ENCODE measurements around the gene ADGRL3.
A peak's percentile ranks its signal among the peaks of the same experiment; 100 is the strongest.

ADGRL3 gene

DNA sequence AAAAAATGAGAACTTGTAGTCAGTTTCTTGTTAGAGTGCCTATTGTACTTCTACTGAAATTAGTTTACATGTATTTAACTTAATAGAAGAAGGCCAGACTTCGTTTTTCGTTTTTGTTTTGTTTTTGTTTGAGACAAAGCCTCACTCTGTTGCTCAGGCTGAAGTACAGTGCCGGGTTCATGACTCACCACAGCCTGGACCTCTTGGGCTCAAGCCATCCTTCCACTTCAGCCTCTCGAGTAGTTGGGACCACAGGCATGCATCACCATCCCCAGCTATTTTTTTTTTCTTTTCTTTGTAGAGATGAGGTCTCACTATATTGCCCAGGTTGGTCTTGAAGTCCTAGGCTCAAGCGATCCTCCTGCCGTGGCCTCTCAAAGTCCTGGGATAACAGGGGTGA is 793.9 kb downstream of the ADGRL3 start:
- no peak for DNase-seq (ENCODE audit: low read depth, low spot score)

DNA sequence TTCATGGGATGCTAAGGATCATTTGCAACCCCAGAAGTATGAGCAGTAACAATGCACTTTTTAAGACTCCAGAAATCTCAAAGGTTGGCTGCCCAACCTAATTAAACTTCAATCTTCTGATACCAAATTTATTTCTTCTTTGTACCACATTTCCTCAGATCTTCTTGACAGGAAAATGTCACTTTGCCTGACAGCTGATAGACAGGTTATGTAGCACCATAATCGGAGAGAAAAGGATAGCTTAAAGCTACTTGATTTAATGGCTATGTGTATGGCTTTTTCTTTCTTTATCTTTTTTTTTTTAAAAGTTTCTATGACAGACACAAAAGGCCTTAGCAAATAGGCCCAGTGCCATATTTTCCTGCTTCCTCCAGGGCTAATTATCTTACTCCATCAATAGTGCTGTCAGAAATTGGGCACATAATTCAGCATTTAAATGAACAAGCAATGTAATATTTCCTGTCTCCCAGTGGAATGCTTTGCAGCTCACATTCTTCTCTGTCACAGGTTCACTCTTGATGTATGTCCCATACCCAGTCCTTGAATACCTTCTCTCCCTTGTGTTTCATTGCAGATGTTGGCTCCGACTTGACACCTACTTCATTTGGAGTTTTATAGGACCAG is 795.7 kb downstream of the ADGRL3 start:
- no peak for DNase-seq (ENCODE audit: low read depth, low spot score)

DNA sequence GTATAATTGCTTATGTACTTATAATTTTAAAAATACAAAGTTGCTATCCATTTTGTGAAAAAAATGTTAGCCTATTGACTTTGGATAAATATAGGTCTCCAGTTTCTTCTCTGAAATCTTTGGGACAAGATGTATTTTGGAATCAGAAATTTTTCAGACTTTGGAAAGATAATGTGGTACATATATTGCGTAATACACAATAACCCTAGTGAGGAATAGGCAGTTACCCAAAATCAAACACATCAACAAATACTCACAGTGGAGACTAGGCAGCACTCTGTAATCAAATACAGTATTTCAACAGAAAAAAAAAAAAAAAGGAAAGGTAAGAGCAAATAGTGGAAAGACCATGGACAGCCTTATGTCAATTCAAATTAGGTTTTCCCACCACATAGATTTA is 796.8 kb downstream of the ADGRL3 start:
- DNase-seq (ENCODE audit: low read depth, low spot score) = no peak

DNA sequence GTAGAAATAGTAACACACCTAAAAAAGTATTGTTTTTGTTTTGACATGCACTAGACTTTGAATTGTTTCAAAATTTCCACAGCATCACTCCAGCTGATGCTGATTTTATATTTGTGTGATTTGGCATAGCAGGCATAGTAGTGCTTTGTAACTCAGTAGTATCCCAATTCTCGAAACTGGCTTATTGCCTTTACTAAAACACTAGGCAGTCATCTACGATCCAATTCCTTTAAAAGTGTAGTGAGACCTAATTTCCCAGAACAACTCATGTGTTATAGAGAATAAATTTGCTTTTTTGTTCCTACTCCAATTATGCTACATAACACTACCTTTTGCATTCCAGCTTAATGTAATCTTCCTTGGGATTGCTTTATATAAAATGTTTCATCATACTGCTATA is 797.7 kb downstream of the ADGRL3 start:
- DNase-seq (ENCODE audit: low read depth, low spot score) = no peak

DNA sequence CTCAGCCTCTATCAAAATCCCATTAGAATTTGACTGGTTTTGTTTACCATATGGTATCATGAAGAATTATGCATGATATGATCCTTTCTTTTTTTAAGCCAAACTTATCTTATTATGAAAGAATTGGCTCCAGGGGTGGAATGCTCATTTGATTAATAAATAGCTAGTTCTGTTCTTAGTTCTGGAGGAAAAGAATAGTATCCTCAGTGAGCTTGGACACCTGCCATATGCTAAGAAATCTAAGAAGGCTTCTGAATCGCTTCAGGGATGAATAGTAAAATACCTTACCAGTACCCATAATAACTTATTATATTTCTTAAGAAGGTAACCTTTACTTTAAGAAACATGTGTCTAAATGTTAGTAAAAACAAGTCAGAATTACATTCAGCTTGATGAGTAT is 803.6 kb downstream of the ADGRL3 start:
- DNase-seq (ENCODE audit: low read depth, low spot score) = no peak

DNA sequence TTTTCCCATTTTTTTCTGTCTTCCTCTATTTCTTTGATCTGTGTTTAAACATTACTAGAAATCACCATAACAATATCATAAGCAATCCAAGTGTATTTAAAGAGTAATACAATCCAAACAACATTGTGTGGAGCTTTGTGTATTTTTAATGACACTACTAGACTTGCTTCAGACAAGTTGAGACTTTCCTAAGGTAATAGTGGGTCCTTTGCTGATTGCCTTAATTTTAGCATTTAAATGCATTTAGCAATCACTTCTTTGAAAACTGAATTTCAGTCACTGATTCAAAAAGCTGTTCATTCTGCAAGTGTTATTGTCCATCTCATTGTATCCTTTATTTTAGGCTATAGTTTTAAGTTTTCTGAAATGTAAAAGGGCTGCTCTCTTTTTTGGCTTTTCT is 804.8 kb downstream of the ADGRL3 start:
- no peak for DNase-seq (ENCODE audit: low read depth, low spot score)

DNA sequence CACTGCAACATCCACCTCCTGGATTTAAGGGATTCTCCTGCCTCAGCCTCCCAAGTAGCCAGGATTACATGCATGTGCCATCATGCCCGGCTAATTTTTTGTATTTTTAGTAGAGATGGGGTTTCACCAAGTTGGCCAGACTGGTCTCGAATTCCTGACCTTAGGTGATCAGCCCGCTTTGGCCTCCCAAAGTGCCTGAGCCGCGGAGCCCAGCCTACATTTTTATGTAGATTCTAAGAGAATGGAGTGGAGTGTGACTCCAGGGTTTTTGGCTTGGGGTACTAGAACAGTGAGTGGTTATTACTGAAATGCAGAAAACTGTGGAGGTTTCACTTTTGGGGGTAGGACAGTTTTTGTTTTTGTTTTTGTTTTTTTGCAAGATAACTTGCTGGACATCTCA is 806.0 kb downstream of the ADGRL3 start:
- peak; percentile 40 for DNase-seq (ENCODE audit: low read depth, low spot score)

DNA sequence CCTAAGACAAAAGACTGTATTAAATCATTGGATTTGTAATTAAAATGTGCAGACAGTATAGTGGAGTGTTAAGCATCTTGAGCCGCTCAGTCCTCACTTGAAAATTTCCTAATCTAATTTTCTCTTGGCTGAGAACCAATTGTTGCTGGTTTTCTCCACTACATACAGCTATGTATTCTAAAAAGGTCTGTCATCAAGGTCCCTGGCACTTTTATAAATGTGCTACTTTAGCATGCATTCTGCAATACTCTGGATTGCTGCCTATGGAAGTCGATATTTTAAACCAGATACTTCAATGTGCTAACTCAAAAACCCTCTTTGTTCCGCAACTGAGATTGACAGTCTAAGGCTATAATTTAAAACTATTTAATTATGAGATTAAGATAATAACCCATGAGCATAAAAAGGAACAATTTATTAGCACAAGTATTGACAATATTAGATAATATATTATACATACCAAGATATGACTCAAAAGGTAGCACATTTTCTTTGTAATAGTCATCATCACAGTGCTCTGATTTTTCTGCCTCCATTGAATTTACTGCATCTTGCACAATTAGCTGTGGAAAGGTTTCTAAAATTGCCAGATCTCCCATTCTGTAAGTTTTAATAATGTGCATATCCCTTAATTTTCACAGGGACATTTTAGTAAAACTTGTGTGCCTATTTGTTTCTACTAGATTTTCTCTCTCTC is 815.1 kb downstream of the ADGRL3 start:
- no peak for DNase-seq (ENCODE audit: low read depth, low spot score)

DNA sequence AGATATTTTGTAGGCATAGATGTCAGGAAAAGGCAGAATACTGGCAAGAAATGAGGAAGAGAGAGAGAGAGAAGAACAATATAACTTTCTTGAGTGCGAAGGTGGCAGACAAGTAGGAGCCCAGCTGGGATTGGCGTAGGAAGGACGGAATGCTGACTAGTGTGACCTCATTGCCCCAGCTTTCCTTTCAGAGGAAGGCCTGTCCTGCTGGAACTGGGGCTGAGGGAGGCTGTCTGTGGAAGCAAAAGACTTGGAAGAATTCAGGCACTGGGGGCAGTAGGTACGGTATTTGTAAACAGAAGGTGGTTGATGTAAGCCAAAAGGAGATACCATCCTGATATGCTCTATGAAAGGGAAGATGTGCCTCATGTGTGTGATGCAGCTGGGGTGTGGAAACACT is 818.4 kb downstream of the ADGRL3 start:
- peak; percentile 19 for DNase-seq (ENCODE audit: low read depth, low spot score)

DNA sequence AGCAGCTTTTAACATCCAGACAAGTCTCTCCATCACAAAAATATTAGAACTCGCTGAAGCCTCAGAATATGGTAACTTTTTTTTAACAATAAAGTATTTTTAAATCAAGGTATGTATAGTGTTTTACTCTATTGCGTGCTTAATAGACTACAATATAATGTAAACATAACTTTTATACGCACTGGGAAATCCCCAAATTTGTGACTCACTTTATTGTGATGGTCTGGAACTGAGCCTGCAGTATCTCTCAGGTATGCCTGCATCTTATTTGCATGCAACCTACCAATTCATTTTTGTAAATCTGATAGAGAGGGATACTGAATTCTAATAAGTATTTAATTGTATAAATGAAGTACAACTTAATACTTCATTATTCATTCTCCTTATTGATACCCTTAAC is 823.5 kb downstream of the ADGRL3 start:
- no peak for DNase-seq (ENCODE audit: low read depth, low spot score)

DNA sequence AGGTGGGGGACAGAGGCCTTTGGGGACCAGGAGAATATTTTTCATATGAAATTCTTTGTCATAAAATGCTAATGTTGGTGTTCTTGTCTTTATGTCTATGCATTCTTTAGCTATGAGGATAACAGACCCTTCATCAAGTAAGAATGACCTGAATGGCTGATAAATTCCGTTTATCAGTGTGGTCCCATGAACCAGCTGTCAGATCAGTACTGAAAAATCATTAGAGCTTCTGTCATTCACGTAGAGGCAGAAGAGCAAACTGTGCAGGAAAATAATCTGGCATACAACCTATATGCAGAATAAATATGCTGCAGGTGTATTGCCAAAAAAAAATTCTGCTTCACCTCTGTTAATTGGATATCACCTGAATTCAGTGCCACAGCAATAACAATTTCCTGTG is 828.6 kb downstream of the ADGRL3 start:
- DNase-seq (ENCODE audit: low read depth, low spot score) = no peak

DNA sequence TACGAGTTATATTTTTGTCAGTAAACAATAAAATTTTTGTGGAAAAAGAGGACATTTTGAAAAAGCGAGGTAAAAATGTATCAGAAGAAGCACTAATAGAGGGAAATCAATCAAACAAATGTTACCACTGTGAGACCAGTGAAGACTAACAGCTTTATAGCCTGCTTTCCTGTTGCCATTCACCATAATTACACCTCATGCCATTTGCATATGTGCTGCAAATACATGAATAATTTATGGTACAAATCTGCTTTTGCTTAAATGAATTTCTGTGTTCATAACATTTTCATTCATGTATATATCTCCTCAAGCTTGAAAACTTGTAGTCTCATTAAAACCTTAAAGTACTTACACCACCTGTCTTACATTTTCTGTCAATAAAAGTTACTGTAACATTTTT is 830.8 kb downstream of the ADGRL3 start:
- no peak for DNase-seq (ENCODE audit: low read depth, low spot score)

DNA sequence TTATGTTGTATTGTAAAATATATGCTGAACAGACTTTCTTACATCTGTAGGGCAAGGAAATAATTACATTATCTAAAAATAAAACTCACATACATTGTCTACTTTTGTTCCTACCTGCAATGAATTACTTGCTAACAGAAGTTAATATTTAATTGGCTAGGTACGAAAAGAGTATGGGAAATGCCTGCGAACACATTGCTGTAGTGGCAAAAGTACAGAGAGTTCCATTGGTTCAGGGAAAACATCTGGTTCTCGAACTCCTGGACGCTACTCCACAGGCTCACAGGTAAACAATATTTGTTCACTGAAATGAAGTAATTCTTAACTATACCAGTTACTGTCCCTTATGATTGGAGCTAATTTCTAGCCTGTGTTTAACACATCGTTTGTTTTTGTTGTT is 837.4 kb downstream of the ADGRL3 start:
- no peak for DNase-seq (ENCODE audit: low read depth, low spot score)

DNA sequence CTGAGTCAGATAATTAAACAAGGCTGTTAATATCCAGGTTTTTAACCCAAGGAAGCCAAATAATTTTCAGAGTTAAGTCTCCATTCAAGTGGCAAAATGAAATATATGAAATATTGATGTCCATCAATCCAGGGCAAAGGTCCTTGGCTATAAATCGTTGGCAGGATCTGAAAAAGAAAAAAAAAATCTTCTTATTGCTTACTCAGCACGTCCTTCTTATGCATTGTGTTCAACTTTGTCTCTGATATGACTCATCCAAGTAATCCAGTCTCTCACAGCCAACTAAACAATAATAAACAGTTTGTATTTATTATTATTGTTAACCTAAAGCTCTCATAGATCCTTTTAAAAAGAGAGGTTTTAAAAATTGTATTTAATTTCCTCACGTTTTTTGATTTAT is 851.2 kb downstream of the ADGRL3 start:
- no peak for DNase-seq (ENCODE audit: low read depth, low spot score)

DNA sequence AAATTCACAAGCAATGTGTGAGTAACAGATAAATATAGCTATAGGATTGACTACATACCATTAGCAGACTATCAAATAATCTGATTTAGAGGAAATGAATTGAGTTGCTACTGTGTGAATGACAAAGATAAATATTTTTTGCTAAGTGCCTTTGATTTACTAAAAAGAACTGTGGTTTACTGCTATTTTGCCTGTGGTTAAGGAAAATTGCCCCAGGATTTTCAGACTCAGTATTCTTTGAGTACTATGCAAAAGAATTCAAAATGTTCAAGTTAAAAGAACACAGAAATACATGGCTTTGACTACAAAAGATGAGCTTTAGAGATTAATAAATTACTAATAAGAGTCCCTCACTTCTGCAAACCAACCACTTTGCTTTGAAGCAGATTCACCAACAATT is 853.8 kb downstream of the ADGRL3 start:
- DNase-seq (ENCODE audit: low read depth, low spot score) = no peak

DNA sequence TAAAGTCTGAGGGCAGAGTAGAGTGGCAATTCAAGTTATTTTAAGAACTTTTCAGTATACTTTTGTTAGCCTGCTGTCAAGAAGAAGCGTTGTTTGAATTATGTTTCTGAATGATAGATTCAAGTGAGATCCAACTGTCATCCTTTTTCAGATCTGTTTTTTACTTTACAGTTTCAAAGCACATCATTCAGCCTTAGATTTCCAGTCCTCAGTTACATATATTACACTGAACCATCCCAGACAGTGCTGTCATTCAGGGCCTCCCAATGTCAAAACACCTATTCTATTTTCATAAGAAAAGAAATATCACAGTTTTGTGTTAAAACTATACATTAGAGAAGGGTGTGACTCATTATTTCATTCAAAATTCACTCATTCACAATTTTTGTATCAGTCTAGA is 856.9 kb downstream of the ADGRL3 start:
- no peak for DNase-seq (ENCODE audit: low read depth, low spot score)

DNA sequence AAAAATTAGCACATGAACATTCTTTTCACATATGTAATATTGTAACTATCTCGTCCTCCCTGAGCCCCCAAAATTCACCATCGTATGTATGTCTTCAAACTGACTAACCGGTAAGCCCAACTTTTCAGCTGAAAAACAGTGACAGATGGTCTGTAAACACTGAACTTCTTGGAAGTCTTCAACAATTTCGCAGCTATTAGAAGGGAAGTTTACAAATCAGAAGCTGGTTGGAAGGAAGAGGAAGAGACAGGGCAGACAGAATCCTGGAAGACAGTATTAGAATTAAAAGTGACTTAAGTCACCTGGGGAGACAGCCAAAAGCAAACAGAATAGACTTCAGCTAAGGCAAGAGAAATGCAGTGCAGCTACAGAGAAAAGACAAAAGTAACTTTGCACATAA is 858.4 kb downstream of the ADGRL3 start:
- DNase-seq (ENCODE audit: low read depth, low spot score) = no peak

DNA sequence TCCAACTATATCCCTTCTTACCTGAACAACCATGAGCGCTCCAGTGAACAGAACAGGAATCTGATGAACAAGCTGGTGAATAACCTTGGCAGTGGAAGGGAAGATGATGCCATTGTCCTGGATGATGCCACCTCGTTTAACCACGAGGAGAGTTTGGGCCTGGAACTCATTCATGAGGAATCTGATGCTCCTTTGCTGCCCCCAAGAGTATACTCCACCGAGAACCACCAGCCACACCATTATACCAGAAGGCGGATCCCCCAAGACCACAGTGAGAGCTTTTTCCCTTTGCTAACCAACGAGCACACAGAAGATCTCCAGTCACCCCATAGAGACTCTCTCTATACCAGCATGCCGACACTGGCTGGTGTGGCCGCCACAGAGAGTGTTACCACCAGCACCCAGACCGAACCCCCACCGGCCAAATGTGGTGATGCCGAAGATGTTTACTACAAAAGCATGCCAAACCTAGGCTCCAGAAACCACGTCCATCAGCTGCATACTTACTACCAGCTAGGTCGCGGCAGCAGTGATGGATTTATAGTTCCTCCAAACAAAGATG is 870.2 kb downstream of the ADGRL3 start:
- DNase-seq (ENCODE audit: low read depth, low spot score) = peak; percentile 20

DNA sequence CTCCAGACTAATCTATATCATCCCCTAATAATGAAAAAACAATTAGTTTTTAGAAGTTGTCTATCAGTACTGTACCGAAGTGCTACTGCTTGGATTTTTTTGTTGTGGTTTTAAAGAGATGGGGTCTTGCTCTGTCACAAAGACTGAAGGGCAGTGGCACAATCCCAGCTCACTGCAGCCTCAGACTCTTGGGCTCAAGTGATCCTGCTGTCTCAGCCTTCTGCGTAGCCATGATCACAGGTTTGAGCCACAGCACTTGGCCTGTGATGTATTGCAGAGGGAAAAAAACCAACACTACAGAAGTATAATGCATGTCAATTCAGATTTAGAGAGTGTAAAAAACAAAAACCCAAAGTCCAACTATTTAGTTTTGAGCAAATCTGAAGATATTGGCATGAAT is 875.0 kb downstream of the ADGRL3 start:
- no peak for DNase-seq (ENCODE audit: low read depth, low spot score)

DNA sequence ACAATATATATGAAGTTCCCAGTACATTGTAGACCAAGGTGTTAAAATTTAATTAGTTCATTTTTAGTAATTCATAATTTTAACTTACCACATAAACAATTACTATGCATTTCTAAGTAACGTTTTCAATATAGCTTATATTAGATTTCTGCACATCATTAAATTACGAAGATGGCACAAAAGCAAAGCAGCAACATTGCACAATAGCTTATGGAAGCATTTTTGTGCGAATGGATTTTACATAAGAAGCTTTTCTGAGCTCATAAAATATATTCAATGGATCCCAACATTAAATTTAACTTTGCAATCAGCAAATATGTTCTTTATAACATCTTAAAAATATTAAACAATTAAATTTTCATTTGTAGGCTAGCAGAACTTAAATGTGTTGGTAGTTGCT is 875.4 kb downstream of the ADGRL3 start:
- DNase-seq (ENCODE audit: low read depth, low spot score) = no peak

DNA sequence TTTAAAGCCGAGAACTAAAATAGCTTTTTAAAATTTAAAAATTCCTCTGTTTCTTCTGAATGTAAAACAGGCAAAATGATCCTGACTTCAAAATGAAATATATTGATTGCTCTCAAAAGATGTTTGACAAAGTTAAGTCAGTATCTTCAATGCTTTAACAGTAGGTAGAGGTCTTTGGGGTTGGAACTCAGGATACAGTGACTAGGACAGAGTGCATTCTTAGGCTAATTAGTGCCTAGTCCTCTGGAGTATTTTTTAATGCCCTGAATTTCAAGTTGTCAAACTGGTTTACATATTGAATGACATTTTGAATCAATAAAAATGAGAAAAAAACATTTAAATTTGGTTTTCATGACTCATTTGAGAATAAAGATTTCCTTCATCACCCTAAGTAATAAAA is 877.3 kb downstream of the ADGRL3 start:
- no peak for DNase-seq (ENCODE audit: low read depth, low spot score)

DNA sequence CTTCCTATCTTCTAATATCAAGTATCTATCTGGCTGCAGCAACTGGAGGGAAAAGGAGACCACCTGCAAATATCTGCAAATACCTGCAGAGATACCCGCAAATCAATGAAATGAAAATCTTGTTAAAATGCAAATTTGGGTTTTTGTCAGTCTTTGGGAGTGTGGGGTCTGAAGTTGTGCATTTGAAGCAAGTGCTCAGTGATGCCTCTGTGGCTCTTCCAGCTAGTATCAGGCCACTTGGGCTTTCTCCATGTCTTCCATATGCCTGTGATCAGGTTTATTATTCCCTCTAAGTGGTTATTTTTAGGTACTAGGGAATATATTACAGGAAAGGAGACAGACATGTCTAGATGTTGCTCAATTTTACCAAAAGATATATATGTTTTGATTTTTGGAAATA is 880.3 kb downstream of the ADGRL3 start:
- no peak for DNase-seq (ENCODE audit: low read depth, low spot score)

DNA sequence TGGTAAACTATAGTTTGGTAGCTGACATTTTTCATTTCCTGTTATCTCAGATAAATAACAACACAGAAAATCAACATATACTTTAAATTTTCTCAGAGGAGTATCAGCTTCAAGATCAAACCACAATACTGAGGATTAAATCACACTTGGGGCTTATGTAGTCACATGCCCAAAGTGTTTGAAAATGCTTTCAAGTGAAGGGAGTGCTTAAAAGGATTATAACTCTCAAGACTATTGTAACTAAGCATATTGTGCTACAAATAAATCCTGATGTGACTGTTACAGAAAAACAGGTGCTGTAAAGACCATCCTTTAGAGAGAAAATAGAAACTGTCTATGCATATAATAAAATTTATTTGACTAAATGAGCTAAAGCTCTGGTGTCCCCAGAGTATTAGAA is 887.6 kb downstream of the ADGRL3 start:
- no peak for DNase-seq (ENCODE audit: low read depth, low spot score)

DNA sequence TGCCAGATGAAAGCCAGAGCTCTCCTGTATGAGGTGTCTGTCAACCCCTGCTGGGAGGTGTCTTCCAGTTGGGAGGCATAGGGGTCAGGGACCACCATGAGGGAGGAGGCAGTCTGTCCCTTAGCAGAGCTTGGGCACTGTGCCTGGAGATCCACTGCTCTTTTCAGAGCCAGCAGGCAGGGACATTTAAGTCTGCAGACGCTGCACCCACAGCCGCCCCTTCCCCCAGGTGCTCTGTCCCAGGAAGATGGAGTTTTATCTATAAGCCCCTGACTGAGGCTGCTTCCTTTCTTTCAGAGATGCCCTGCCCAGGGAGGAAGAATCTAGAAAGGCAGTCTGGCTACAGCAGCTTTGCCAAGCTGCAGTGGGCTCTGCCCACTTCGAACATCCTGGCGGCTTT is 893.6 kb downstream of the ADGRL3 start:
- no peak for DNase-seq (ENCODE audit: low read depth, low spot score)
